OCI-LY7 (cell line): ENCODE data around the gene TOP2A. TPM values are rescaled to one million over a fixed set of nuclear protein-coding genes. Genes with fewer than 3 reads are reported as not detected.
"Not testable (repeated sequence)": the region's sequence is repeated elsewhere in the genome, so short reads cannot be mapped to it uniquely, and the experiment has no call there.

Source experiments
- BruUV-seq: library from RNA; stranded (reverse); fragments of 400-500 nt; replicated peaks from 2 replicates; lab custom pipeline; 2021; lab: Mats Ljungman, UMichigan
- CTCF ChIA-PET: fragments of 300-600 bp; sonication (Branson Sonifier 250); formaldehyde crosslinking; loops from one replicate; lab custom pipeline; 2022; ENCODE audit warnings: antibody characterized with exemption; ENCODE audit not compliant: unreplicated experiment; lab: Charles Lee
- POLR2A ChIA-PET: fragments of 300-600 bp; sonication (Branson Sonifier 250); formaldehyde crosslinking; loops from one replicate; lab custom pipeline; 2022; ENCODE audit warnings: antibody characterized with exemption; lab: Charles Lee
- DNase-seq: peaks from one replicate; pipeline ENCODE4 v3.0.0-alpha.2; 2015; ENCODE audit warnings: low spot score
- H2AFZ ChIP-seq: fragments of 200-600 bp; sonication (generic), shearing (Covaris generic); 2 replicates; pipeline ENCODE4 v1.6.1; 2014; ENCODE audit warnings: mild to moderate bottlenecking, antibody characterized with exemption, low read length, moderate library complexity
- H3K27ac ChIP-seq: fragments of 200-600 bp; sonication (generic); 2 replicates; pipeline ENCODE4 v1.5.1; 2014; ENCODE audit warnings: mixed run types, low read depth, mild to moderate bottlenecking, moderate library complexity, low read length, inconsistent platforms; ENCODE audit not compliant: poor library complexity, severe bottlenecking
- H3K36me3 ChIP-seq: fragments of 200-600 bp; sonication (generic); 2 replicates; pipeline ENCODE4 v1.6.1; 2014; ENCODE audit warnings: mild to moderate bottlenecking, antibody characterized with exemption, low read length, moderate library complexity, mixed read lengths; ENCODE audit not compliant: insufficient read depth
- H3K4me1 ChIP-seq: fragments of 200-600 bp; sonication (generic); 2 replicates; pipeline ENCODE4 v1.5.1; 2014; ENCODE audit warnings: mild to moderate bottlenecking, low read length; ENCODE audit not compliant: insufficient read depth, poor library complexity, severe bottlenecking
- H3K4me2 ChIP-seq: fragments of 200-600 bp; sonication (generic); 2 replicates; pipeline ENCODE4 v1.6.1; 2014; ENCODE audit warnings: mild to moderate bottlenecking, low read length
- H3K4me3 ChIP-seq: fragments of 200-600 bp; sonication (generic); 2 replicates; pipeline ENCODE4 v1.5.1; 2014; ENCODE audit warnings: mild to moderate bottlenecking, low read depth, low read length; ENCODE audit not compliant: poor library complexity, severe bottlenecking
- H3K79me2 ChIP-seq: fragments of 200-600 bp; sonication (generic); 2 replicates; pipeline ENCODE4 v1.6.1; 2016; ENCODE audit warnings: low read depth, mild to moderate bottlenecking, low read length, moderate library complexity, mixed read lengths; ENCODE audit not compliant: insufficient read depth
- H3K9me2 ChIP-seq: fragments of 200-600 bp; sonication (generic); 2 replicates; pipeline ENCODE4 v1.6.1; 2016; ENCODE audit warnings: mild to moderate bottlenecking, low read length, mixed read lengths; ENCODE audit not compliant: insufficient read depth
- H3K9me3 ChIP-seq: fragments of 200-600 bp; sonication (generic); 2 replicates; pipeline ENCODE4 v1.6.1; 2014; ENCODE audit warnings: mild to moderate bottlenecking, mixed run types, low read length, mixed read lengths
- H4K20me1 ChIP-seq: fragments of 200-600 bp; sonication (generic); 2 replicates; pipeline ENCODE4 v1.6.1; 2014; ENCODE audit warnings: mild to moderate bottlenecking, antibody characterized with exemption, low read length, moderate library complexity, mixed read lengths; ENCODE audit not compliant: insufficient read depth
- EZH2phosphoT487 ChIP-seq: fragments of 200-600 bp; sonication (generic); IDR thresholded peaks from 2 replicates; pipeline ENCODE4 v1.6.1; 2018; ENCODE audit warnings: low read depth, borderline replicate concordance, mild to moderate bottlenecking, mixed run types, antibody characterized with exemption, low read length, moderate library complexity, mixed read lengths
- intact Hi-C: fragments of 100-400 bp; cut with micrococcal nuclease; formaldehyde crosslinking; loops from one replicate; pipeline ENCODE4 v1.10.0; 2022; ENCODE audit not compliant: unreplicated experiment
- total RNA-seq, 2 experiments: library from RNA; depleted of rRNA in 1 of 2; stranded (reverse); fragments of >200 nt in 1 of 2; shearing (Covaris generic) in 1 of 2; gene quantifications; 2 replicates each; pipeline ENCODE4 v1.2.3, GENCODE V29; 2014 to 2022
- TF ChIP-seq, protein P1 (sequence below): fragments of 200-600 bp; sonication (generic); conservative IDR thresholded peaks from 2 replicates; pipeline ENCODE4 v1.5.1; 2014; ENCODE audit warnings: mild to moderate bottlenecking, antibody characterized with exemption, low read length, moderate library complexity, mixed read lengths

The TOP2A gene
- total RNA-seq, 2 experiments from 2014 or later: 293 to 340 TPM

DNA sequence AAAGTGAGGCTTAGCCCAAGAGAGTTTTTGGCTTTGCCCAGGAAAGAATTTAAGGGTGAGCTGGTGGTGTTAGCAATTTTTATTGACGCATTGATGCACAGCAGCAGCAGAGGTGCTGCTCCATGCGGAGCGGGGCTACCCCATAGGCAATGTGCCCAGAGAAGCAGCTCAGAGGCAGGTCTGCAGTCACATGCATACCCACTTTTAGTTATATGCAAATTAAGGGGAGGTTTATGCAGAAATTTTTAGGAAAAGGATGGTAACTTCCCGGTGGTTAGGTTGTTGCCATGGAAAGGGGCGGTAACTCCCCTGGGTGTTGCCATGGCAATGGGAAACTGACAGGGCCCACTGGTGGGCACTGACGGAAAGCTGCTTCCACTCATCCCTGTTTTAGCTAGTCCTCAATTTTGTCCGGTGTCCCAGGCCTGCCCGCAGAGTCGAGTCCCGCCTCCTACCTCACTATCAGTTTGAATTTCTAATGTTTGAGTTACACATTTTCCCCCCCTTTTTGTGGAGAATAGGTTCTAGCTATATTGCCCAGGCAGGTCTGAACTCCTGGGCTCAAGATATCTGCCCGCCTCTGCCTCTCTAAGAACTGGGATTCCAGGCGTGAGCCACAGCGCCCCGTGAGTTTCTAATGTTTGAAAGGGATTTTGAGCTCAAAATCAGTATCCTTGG is 42.7 kb downstream of the TOP2A start:
- no TSS peak for BruUV-seq
- DNase-seq: no peak
- no peak overlapping the region for H2AFZ ChIP-seq
- intact Hi-C loops: no loop called here
- no peaks in the 10 kb centered on the region for H3K36me3 ChIP-seq
- H3K27ac ChIP-seq: no peak overlapping the region
- POLR2A ChIA-PET: no interaction called here
- H3K9me2 ChIP-seq: no peaks in the 10 kb centered on the region
- H3K79me2 ChIP-seq: no peaks in the 10 kb centered on the region
- no peak overlapping the region for H3K4me3 ChIP-seq
- no peak overlapping the region for H3K4me2 ChIP-seq
- H3K4me1 ChIP-seq: no peaks in the 10 kb centered on the region
- H3K9me3 ChIP-seq: no peaks in the 10 kb centered on the region
- no peak for TF ChIP-seq EZH2phosphoT487
- TF ChIP-seq, protein P1, sequence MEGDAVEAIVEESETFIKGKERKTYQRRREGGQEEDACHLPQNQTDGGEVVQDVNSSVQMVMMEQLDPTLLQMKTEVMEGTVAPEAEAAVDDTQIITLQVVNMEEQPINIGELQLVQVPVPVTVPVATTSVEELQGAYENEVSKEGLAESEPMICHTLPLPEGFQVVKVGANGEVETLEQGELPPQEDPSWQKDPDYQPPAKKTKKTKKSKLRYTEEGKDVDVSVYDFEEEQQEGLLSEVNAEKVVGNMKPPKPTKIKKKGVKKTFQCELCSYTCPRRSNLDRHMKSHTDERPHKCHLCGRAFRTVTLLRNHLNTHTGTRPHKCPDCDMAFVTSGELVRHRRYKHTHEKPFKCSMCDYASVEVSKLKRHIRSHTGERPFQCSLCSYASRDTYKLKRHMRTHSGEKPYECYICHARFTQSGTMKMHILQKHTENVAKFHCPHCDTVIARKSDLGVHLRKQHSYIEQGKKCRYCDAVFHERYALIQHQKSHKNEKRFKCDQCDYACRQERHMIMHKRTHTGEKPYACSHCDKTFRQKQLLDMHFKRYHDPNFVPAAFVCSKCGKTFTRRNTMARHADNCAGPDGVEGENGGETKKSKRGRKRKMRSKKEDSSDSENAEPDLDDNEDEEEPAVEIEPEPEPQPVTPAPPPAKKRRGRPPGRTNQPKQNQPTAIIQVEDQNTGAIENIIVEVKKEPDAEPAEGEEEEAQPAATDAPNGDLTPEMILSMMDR: no peak
- CTCF ChIA-PET: no interaction called here
- H4K20me1 ChIP-seq: no peaks in the 10 kb centered on the region

DNA sequence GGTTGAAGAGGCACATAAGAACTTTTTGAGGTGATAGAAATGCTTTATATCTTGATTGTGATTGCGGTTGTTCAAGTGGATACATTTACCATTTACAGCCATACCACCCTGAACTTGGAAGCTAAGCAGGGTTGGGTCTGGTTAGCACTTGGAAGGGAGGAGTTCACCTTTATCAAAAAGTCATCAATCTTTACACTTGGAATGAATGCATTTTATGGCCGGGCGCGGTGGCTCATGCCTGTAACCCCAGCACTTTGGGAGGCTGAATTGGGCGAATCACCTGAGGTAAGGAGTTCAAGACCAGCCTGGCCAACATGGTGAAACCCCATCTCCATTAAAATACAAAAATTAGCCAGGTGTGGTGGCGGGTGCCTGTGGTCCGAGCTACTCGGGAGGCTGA is 43.7 kb downstream of the TOP2A start:
- intact Hi-C loops: no loop called here
- Histone ChIP-seq H3K4me2 (no peak overlapping the region), H3K4me1 (no peaks in the 10 kb centered on the region), H4K20me1 (no peaks in the 10 kb centered on the region), H2AFZ (no peak overlapping the region), H3K9me2 (no peaks in the 10 kb centered on the region), H3K4me3 (no peak overlapping the region), H3K79me2 (no peaks in the 10 kb centered on the region), H3K27ac (no peak overlapping the region), H3K36me3 (no peaks in the 10 kb centered on the region), H3K9me3 (no peaks in the 10 kb centered on the region)
- BruUV-seq: no TSS peak
- DNase-seq: no peak
- TF ChIP-seq, protein P1: no peak
- TF ChIP-seq EZH2phosphoT487: no peak
- POLR2A ChIA-PET: interaction anchor here (0.6 kb wide), 1 partner anchor 259 kb away, joined by 3 read pairs; no protein-coding TSS in a partner anchor
- CTCF ChIA-PET: no interaction called here

DNA sequence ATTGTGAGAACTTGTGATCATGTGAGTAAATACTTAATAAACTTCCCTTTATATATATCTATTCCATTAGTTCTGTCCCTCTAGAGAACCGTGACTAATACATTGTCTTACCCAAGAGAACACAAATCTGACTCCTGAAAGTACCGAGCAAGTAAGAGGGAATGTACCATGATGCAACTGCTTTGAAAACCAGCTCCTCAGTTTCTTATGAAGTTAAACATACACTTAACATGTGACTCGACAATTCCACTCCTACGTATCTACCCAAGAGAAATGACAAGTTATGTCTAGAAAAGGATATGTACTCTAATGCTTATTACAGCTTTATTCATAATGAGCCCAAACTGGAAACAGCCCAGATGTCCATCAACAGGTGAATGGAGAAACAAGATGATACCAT is 44.4 kb downstream of the TOP2A start:
- CTCF ChIA-PET: no interaction called here
- Histone ChIP-seq H4K20me1 (no peaks in the 10 kb centered on the region), H3K4me3 (no peak overlapping the region), H2AFZ (no peak overlapping the region), H3K9me2 (no peaks in the 10 kb centered on the region), H3K27ac (no peak overlapping the region), H3K36me3 (no peaks in the 10 kb centered on the region), H3K9me3 (no peaks in the 10 kb centered on the region), H3K4me2 (no peak overlapping the region), H3K4me1 (no peaks in the 10 kb centered on the region), H3K79me2 (no peaks in the 10 kb centered on the region)
- no peak for DNase-seq
- no peak for TF ChIP-seq EZH2phosphoT487
- TF ChIP-seq, protein P1: no peak
- BruUV-seq: no TSS peak
- POLR2A ChIA-PET: no interaction called here
- intact Hi-C loops: no loop called here

DNA sequence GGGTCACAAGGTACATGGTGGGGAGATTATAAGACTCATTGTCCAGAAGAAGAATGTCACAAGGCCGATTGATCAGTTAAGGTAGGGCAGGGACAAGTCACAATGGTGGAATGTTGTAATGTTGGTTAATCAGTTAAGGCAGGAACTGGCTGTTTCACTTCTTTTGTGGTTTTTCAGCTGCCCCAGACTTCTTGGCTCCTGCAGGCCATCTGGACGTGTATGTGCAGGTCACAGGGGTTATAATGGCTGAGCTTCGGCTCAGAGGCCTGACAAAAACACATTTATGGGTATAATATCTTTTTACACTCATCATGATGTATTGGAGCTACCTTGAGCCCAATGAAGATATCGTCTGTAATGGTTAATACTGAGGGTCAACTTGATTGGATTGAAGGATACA is 45.1 kb downstream of the TOP2A start:
- H3K79me2 ChIP-seq, DNase-seq, H3K4me3 ChIP-seq, H4K20me1 ChIP-seq, H3K4me2 ChIP-seq, H3K36me3 ChIP-seq, H2AFZ ChIP-seq, H3K9me2 ChIP-seq, H3K9me3 ChIP-seq, intact Hi-C loops, POLR2A ChIA-PET, CTCF ChIA-PET, BruUV-seq, H3K4me1 ChIP-seq, H3K27ac ChIP-seq: not testable (repeated sequence)
